Keratinocyte (primary cell): ENCODE data around the gene EPHA1. TPM values are rescaled to one million over a fixed set of nuclear protein-coding genes. Genes with fewer than 3 reads are reported as not detected.

ENCODE experiments used
- DNase-seq: peaks from one replicate; pipeline ENCODE4 v3.0.0-alpha.2; 2011; ENCODE audit warnings: low read depth, missing footprints, low spot score
- FAIRE-seq: peaks from 2 replicates; lab custom pipeline; 2011; peaks lifted over from hg19 to GRCh38; lab: Jason Lieb, UNC
- H2AFZ ChIP-seq: 2 replicates; pipeline ENCODE4 v1.6.0; 2012; ENCODE audit warnings: low read length, control low read depth, inconsistent platforms; ENCODE audit not compliant: control insufficient read depth
- H3K27ac ChIP-seq: 2 replicates; pipeline ENCODE4 v1.5.1; 2011; ENCODE audit warnings: low read length; ENCODE audit not compliant: control insufficient read depth, insufficient read depth
- H3K27me3 ChIP-seq: 3 replicates; pipeline ENCODE4 v1.6.0; 2011; ENCODE audit warnings: low read length; ENCODE audit not compliant: control insufficient read depth, insufficient read depth; ENCODE audit errors: extremely low read depth
- H3K36me3 ChIP-seq, 2 experiments: 2 replicates in 1 of 2; 3 replicates in 1 of 2; pipeline ENCODE4 v1.5.1; 2011; ENCODE audit warnings: low read length in 2 of 2, mild to moderate bottlenecking in 1 of 2; ENCODE audit not compliant: control insufficient read depth in 2 of 2, insufficient read depth in 2 of 2; ENCODE audit errors: extremely low read depth in 1 of 2
- H3K4me1 ChIP-seq: 3 replicates; pipeline ENCODE4 v1.5.1; 2011; ENCODE audit warnings: low read length; ENCODE audit not compliant: control insufficient read depth, insufficient read depth; ENCODE audit errors: extremely low read depth
- H3K4me2 ChIP-seq: 3 replicates; pipeline ENCODE4 v1.6.0; 2011; ENCODE audit warnings: low read depth, low read length; ENCODE audit not compliant: control insufficient read depth, insufficient read depth; ENCODE audit errors: extremely low read depth
- H3K4me3 ChIP-seq, 3 experiments: fragments of 200-600 bp in 1 of 3; sonication (generic) in 1 of 3; 2 replicates in 2 of 3; 3 replicates in 1 of 3; pipeline ENCODE4 v1.5.1; 2011 to 2016; ENCODE audit warnings: low read length in 3 of 3, mild to moderate bottlenecking in 3 of 3, control low read depth in 2 of 3, inconsistent platforms in 1 of 3, low read depth in 1 of 3, mixed read lengths in 1 of 3, mixed run types in 1 of 3, moderate library complexity in 1 of 3; ENCODE audit not compliant: control insufficient read depth in 2 of 3, insufficient read depth in 2 of 3; ENCODE audit errors: extremely low read depth in 1 of 3
- H3K79me2 ChIP-seq: 2 replicates; pipeline ENCODE4 v1.6.0; 2012; ENCODE audit warnings: low read length; ENCODE audit not compliant: control insufficient read depth, insufficient read depth
- H3K9ac ChIP-seq: 3 replicates; pipeline ENCODE4 v1.6.0; 2011; ENCODE audit warnings: low read length; ENCODE audit not compliant: control insufficient read depth, insufficient read depth; ENCODE audit errors: extremely low read depth
- H3K9me1 ChIP-seq: 3 replicates; pipeline ENCODE4 v1.6.0; 2011; ENCODE audit warnings: low read length; ENCODE audit not compliant: control insufficient read depth, insufficient read depth; ENCODE audit errors: extremely low read depth
- H3K9me3 ChIP-seq: 2 replicates; pipeline ENCODE4 v1.5.1; 2012; ENCODE audit warnings: low read depth, low read length; ENCODE audit not compliant: control insufficient read depth
- H4K20me1 ChIP-seq: 3 replicates; pipeline ENCODE4 v1.6.0; 2011; ENCODE audit warnings: low read length; ENCODE audit not compliant: control insufficient read depth, insufficient read depth; ENCODE audit errors: extremely low read depth
- CTCF ChIP-seq, 3 experiments: IDR thresholded peaks in 1 of 3; conservative IDR thresholded peaks in 1 of 3; optimal IDR thresholded peaks in 1 of 3; 2 replicates in 2 of 3; 3 replicates in 1 of 3; pipeline versions ENCODE3 to v1.5.1; 2011; ENCODE audit warnings: low read length in 3 of 3, mild to moderate bottlenecking in 3 of 3, moderate library complexity in 2 of 3, control low read depth in 1 of 3, inconsistent platforms in 1 of 3; ENCODE audit not compliant: insufficient read depth in 2 of 3; ENCODE audit errors: extremely low read depth in 1 of 3
- EZH2 ChIP-seq: IDR thresholded peaks from one replicate; pipeline ENCODE4 v1.6.1; 2012; ENCODE audit warnings: inconsistent platforms, mild to moderate bottlenecking, low read length, moderate library complexity
- dilution Hi-C: fragments of 300-500 bp; cut with MboI; formaldehyde crosslinking; loops from one replicate; pipeline ENCODE4 v1.7.0; 2020; ENCODE audit warnings: low sequenced_read_pairs; ENCODE audit not compliant: extremely low pct_ligation_motif_present
- polyA plus RNA-seq, 5 experiments: library from polyadenylated mRNA; depleted of rRNA in 3 of 5; stranded (reverse) in 3 of 5; stranded (forward) in 1 of 5; unstranded in 1 of 5; fragments of >200 nt; gene quantifications; 1 replicate in 1 of 5; 2 replicates in 3 of 5; 3 replicates in 1 of 5; pipeline versions ENCODE4 v1.2.1 to v1.2.3, GENCODE V29; 2011 to 2012; ENCODE audit warnings: missing spikeins in 2 of 5, low read depth in 1 of 5, low replicate concordance in 1 of 5

The EPHA1 gene
- polyA plus RNA-seq, 1 donor (not counting 4 experiments of a cell fraction or from before 2014, with no cell fraction given): 31.9 TPM

- DNase-seq: no peak
- no peak overlapping the region for H3K9ac ChIP-seq
- no peak overlapping the region for H3K27ac ChIP-seq
- H4K20me1 ChIP-seq: no peaks in the 10 kb centered on the region
- no peaks in the 10 kb centered on the region for H3K36me3 ChIP-seq
- dilution Hi-C loops: no loop called here
- TF ChIP-seq CTCF (optimal IDR thresholded peaks at IDR 0.05 in 1 of 3, IDR thresholded peaks at IDR 0.05 in 1 of 3, conservative IDR thresholded peaks at IDR 0.05 in 1 of 3; ENCODE audit: extremely low read depth in 1 of 3, insufficient read depth in 2 of 3, low read length in 3 of 3): no peak
- TF ChIP-seq EZH2: no peak
- no peaks in the 10 kb centered on the region for H3K9me3 ChIP-seq
- H3K27me3 ChIP-seq: no peaks in the 10 kb centered on the region
- no peak for FAIRE-seq
- peaks cover 6% of the 10 kb centered on the region for H3K4me1 ChIP-seq
- no peak overlapping the region for H3K4me2 ChIP-seq
- H3K4me3 ChIP-seq: no peak overlapping the region
- no peaks in the 10 kb centered on the region for H3K9me1 ChIP-seq
- H3K79me2 ChIP-seq: no peaks in the 10 kb centered on the region
- H2AFZ ChIP-seq: no peak overlapping the region
Measured at GRCh38 chr7:143452495-143452894, 43.8 kb upstream of the EPHA1 start.

GRCh38 chr7:143451746-143452145, 43.1 kb upstream of the EPHA1 start:
- no peak for DNase-seq
- H3K9ac ChIP-seq: no peak overlapping the region
- H2AFZ ChIP-seq: no peak overlapping the region
- no peaks in the 10 kb centered on the region for H4K20me1 ChIP-seq
- no peaks in the 10 kb centered on the region for H3K9me3 ChIP-seq
- no peak for TF ChIP-seq CTCF (optimal IDR thresholded peaks at IDR 0.05 in 1 of 3, IDR thresholded peaks at IDR 0.05 in 1 of 3, conservative IDR thresholded peaks at IDR 0.05 in 1 of 3; ENCODE audit: extremely low read depth in 1 of 3, insufficient read depth in 2 of 3, low read length in 3 of 3)
- TF ChIP-seq EZH2: no peak
- no peaks in the 10 kb centered on the region for H3K4me1 ChIP-seq
- H3K27me3 ChIP-seq: no peaks in the 10 kb centered on the region
- no peak for FAIRE-seq
- no peaks in the 10 kb centered on the region for H3K36me3 ChIP-seq
- H3K4me3 ChIP-seq: no peak overlapping the region
- no peak overlapping the region for H3K27ac ChIP-seq
- no peak overlapping the region for H3K4me2 ChIP-seq
- no peaks in the 10 kb centered on the region for H3K79me2 ChIP-seq
- no peaks in the 10 kb centered on the region for H3K9me1 ChIP-seq
- dilution Hi-C loops: no loop called here
